Measurements from ENCODE around the gene PCDHGB6.
"Not testable (repeated sequence)": the region's sequence is repeated elsewhere in the genome, so short reads cannot be mapped to it uniquely, and the experiment has no call there.

Gene PCDHGB6

DNA sequence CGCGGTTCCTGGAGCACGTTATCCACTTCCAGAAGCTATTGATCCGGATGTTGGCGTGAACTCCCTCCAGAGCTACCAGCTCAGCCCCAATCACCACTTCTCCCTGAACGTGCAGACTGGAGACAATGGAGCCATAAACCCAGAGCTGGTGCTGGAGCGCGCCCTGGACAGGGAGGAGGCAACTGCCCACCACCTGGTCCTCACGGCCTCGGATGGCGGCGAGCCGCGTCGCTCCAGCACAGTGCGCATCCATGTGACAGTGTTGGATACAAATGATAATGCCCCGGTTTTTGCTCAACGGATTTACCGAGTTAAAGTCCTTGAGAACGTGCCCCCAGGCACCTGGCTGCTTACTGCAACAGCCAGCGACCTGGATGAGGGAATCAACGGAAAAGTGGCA lies 4.4 kb upstream of the PCDHGB6 start:
- Histone ChIP-seq H3K9me3 (ENCODE audit: control insufficient read depth, insufficient read depth, low read length) (no peaks in the 10 kb centered on the region; the same call in 1 of the 2 replicates), H3K36me3 (ENCODE audit: control insufficient read depth, insufficient read depth, low read length) (no peaks in the 10 kb centered on the region), H3K27ac (ENCODE audit: low read length) (no peak overlapping the region), H3K27me3 (ENCODE audit: control insufficient read depth, insufficient read depth, low read length) (no peaks in the 10 kb centered on the region), H3K4me1 (ENCODE audit: control insufficient read depth, insufficient read depth, low read length) (no peaks in the 10 kb centered on the region), H3K4me3 (ENCODE audit: low read length) (no peak overlapping the region)
- no CpG with 5 or more reads among the region's 22 CpGs for WGBS (ENCODE audit: insufficient coverage, insufficient read length)
- DNase-seq (ENCODE audit: low read depth, low spot score), result no peak

DNA sequence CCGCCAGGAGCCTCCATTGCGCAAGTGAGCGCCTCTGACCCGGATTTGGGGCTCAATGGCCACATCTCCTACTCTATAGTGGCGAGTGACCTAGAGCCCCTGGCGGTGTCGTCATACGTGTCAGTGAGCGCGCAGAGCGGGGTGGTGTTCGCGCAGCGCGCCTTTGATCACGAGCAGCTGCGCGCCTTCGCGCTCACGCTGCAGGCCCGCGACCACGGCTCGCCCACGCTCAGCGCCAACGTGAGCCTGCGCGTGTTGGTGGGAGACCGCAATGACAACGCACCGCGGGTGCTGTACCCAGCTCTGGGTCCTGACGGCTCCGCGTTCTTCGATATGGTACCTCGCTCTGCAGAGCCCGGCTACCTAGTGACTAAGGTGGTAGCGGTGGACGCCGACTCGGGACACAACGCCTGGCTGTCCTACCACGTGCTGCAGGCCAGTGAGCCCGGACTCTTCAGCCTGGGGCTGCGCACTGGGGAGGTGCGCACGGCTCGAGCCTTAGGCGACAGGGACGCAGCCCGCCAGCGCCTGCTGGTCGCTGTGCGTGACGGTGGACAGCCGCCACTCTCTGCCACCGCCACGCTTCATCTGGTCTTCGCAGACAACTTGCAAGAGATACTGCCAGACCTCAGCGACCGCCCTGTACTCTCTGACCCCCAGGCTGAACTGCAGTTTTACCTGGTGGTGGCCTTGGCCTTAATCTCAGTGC lies 1.9 kb downstream of the PCDHGB6 start:
- WGBS (ENCODE audit: insufficient coverage, insufficient read length), result no CpG with 5 or more reads among the region's 64 CpGs
- Histone ChIP-seq H3K27me3 (ENCODE audit: control insufficient read depth, insufficient read depth, low read length) (peaks cover 1% of the 10 kb centered on the region; the same call in 1 of the 2 replicates), H3K36me3 (ENCODE audit: control insufficient read depth, insufficient read depth, low read length) (peaks cover 3% of the 10 kb centered on the region; the same call in 1 of the 2 replicates), H3K4me3 (ENCODE audit: low read length) (no peak overlapping the region), H3K27ac (ENCODE audit: low read length) (no peak overlapping the region), H3K9me3 (ENCODE audit: control insufficient read depth, insufficient read depth, low read length) (no peaks in the 10 kb centered on the region), H3K4me1 (ENCODE audit: control insufficient read depth, insufficient read depth, low read length) (no peaks in the 10 kb centered on the region)
- DNase-seq (ENCODE audit: low read depth, low spot score), result no peak

DNA sequence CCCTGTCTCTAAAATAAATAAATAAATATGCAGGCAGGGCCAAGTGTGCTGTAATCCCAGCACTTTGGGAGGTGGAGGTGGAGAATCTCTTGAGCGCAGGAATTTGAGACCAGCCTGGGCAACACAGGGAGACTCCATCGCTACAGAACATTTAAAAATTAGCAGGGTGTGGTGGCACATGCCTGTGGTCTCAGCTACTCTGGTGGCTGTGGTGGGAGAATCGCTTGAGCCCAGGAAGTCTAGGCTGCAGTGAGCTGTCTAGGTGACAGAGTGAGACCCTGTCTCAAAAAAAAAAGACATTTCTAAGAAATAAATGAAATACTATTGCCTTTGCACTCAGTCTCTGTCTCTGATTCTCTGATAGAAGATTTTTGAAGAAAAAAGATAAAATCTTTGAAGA lies 3.8 kb downstream of the PCDHGB6 start:
- WGBS (ENCODE audit: insufficient coverage, insufficient read length), result no CpG with 5 or more reads among the region's 3 CpGs

DNA sequence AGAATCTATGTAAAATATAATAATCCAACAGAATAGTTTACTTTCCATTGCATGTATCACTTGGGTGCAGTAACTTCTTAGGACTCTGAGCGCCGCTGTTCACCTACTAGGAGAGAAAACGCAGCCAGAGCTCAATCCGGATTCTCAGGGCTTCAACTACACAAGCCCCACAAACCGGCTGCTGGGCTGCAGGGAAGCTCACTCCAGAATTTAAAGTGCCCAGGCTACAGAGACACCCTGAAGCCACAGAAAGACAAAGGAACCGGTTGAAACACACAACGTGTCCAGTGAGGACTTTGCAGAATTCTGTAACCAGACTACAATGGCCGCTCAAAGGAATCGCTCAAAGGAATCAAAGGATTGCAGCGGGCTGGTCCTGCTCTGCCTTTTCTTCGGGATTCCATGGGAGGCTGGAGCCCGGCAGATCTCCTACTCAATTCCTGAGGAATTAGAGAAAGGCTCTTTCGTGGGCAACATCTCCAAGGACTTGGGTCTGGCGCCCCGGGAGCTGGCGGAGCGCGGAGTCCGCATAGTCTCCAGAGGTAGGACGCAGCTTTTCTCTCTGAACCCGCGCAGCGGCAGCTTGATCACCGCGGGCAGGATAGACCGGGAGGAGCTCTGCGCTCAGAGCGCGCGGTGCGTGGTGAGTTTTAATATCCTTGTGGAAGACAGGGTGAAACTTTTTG lies 5.2 kb downstream of the PCDHGB6 start, which contains the start of gene PCDHGA10:
Gene PCDHGA10 (plus strand): TSS at position 134 of the 686 bp plus-strand sequence. CDS start 189 bp downstream, at position 323.
- H3K4me1 ChIP-seq (ENCODE audit: control insufficient read depth, insufficient read depth, low read length), result no peaks in the 10 kb centered on the region
- H3K4me3 ChIP-seq (ENCODE audit: low read length), result peak within 1 kb of the TSS; percentile 84
- H3K36me3 ChIP-seq (ENCODE audit: control insufficient read depth, insufficient read depth, low read length), result peaks cover 3% of the 10 kb centered on the region; the same call in 1 of the 2 replicates
- no peak within 1 kb of the TSS for H3K27ac ChIP-seq (ENCODE audit: low read length)
- H3K9me3 ChIP-seq (ENCODE audit: control insufficient read depth, insufficient read depth, low read length), result no peaks in the 10 kb centered on the region
- WGBS (ENCODE audit: insufficient coverage, insufficient read length), result no CpG with 5 or more reads among the region's 31 CpGs
- DNase-seq (ENCODE audit: low read depth, low spot score), result no peak
- H3K27me3 ChIP-seq (ENCODE audit: control insufficient read depth, insufficient read depth, low read length), result peaks cover 1% of the 10 kb centered on the region; the same call in 1 of the 2 replicates

More for the DNA sequence above, 3.8 kb downstream of the PCDHGB6 start:
- Histone ChIP-seq H3K4me3 (ENCODE audit: low read length) (no peak overlapping the region), H3K36me3 (ENCODE audit: control insufficient read depth, insufficient read depth, low read length) (peaks cover 3% of the 10 kb centered on the region; the same call in 1 of the 2 replicates), H3K4me1 (ENCODE audit: control insufficient read depth, insufficient read depth, low read length) (no peaks in the 10 kb centered on the region), H3K27ac (ENCODE audit: low read length) (no peak overlapping the region), H3K27me3 (ENCODE audit: control insufficient read depth, insufficient read depth, low read length) (peaks cover 1% of the 10 kb centered on the region; the same call in 1 of the 2 replicates), H3K9me3 (ENCODE audit: control insufficient read depth, insufficient read depth, low read length) (no peaks in the 10 kb centered on the region)
- DNase-seq (ENCODE audit: low read depth, low spot score), result no peak

DNA sequence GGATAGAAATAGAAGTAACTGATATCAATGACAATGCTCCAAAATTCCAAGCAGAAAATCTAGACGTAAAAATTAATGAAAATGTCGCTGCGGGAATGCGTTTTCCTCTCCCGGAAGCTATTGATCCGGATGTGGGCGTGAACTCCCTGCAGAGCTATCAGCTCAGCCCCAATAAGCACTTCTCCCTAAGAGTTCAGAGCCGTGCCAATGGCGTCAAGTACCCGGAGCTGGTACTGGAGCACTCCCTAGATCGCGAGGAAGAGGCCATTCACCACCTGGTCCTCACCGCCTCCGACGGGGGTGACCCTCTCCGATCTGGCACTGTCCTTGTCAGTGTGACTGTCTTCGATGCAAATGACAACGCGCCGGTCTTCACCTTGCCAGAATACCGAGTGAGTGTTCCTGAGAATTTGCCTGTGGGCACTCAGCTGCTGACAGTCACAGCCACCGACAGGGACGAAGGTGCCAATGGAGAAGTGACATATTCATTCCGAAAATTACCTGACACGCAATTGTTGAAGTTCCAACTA lies 5.8 kb downstream of the PCDHGB6 start:
- Histone ChIP-seq H3K36me3 (ENCODE audit: control insufficient read depth, insufficient read depth, low read length) (peaks cover 3% of the 10 kb centered on the region; the same call in 1 of the 2 replicates), H3K27me3 (ENCODE audit: control insufficient read depth, insufficient read depth, low read length) (peaks cover 1% of the 10 kb centered on the region; the same call in 1 of the 2 replicates), H3K27ac (ENCODE audit: low read length) (no peak overlapping the region), H3K4me3 (ENCODE audit: low read length) (peak overlapping the region; percentile 84), H3K9me3 (ENCODE audit: control insufficient read depth, insufficient read depth, low read length) (no peaks in the 10 kb centered on the region), H3K4me1 (ENCODE audit: control insufficient read depth, insufficient read depth, low read length) (no peaks in the 10 kb centered on the region)
- no CpG with 5 or more reads among the region's 25 CpGs for WGBS (ENCODE audit: insufficient coverage, insufficient read length)
- no peak for DNase-seq (ENCODE audit: low read depth, low spot score)

DNA sequence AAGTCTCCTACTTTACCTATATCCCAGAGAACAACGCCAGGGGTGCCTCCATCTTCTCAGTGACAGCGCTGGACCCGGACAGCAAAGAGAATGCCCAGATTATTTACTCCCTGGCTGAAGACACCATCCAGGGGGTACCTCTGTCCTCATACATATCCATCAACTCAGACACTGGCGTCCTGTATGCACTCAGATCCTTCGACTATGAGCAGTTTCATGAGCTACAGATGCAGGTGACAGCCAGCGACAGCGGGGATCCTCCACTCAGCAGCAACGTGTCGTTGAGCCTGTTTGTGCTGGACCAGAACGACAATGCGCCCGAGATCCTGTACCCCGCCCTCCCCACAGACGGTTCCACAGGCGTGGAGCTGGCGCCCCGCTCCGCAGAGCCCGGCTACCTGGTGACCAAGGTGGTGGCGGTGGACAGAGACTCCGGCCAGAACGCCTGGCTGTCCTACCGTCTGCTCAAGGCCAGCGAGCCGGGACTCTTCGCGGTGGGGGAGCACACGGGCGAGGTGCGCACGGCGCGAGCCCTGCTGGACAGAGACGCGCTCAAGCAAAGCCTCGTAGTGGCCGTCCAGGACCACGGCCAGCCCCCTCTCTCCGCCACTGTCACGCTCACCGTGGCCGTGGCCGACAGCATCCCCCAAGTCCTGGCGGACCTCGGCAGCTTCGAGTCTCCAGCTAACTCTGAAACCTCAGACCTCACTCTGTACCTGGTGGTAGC lies 6.9 kb downstream of the PCDHGB6 start:
- H3K27ac ChIP-seq (ENCODE audit: low read length); DNase-seq (ENCODE audit: low read depth, low spot score); H3K27me3 ChIP-seq (ENCODE audit: control insufficient read depth, insufficient read depth, low read length); H3K9me3 ChIP-seq (ENCODE audit: control insufficient read depth, insufficient read depth, low read length); H3K36me3 ChIP-seq (ENCODE audit: control insufficient read depth, insufficient read depth, low read length); H3K4me3 ChIP-seq (ENCODE audit: low read length); H3K4me1 ChIP-seq (ENCODE audit: control insufficient read depth, insufficient read depth, low read length): not testable (repeated sequence)
- no CpG with 5 or more reads among the region's 46 CpGs for WGBS (ENCODE audit: insufficient coverage, insufficient read length)

DNA sequence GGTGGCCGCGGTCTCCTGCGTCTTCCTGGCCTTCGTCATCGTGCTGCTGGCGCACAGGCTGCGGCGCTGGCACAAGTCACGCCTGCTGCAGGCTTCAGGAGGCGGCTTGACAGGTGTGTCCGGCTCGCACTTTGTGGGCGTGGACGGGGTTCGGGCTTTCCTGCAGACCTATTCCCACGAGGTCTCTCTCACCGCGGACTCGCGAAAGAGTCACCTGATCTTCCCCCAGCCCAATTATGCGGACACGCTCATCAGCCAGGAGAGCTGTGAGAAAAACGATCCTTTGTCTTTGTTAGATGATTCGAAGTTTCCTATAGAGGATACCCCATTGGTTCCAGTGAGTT lies 7.4 kb downstream of the PCDHGB6 start:
- not testable (repeated sequence) for H3K27ac ChIP-seq (ENCODE audit: low read length); H3K4me1 ChIP-seq (ENCODE audit: control insufficient read depth, insufficient read depth, low read length); H3K27me3 ChIP-seq (ENCODE audit: control insufficient read depth, insufficient read depth, low read length); DNase-seq (ENCODE audit: low read depth, low spot score); H3K9me3 ChIP-seq (ENCODE audit: control insufficient read depth, insufficient read depth, low read length); H3K4me3 ChIP-seq (ENCODE audit: low read length); H3K36me3 ChIP-seq (ENCODE audit: control insufficient read depth, insufficient read depth, low read length)
- no CpG with 5 or more reads among the region's 24 CpGs for WGBS (ENCODE audit: insufficient coverage, insufficient read length)

DNA sequence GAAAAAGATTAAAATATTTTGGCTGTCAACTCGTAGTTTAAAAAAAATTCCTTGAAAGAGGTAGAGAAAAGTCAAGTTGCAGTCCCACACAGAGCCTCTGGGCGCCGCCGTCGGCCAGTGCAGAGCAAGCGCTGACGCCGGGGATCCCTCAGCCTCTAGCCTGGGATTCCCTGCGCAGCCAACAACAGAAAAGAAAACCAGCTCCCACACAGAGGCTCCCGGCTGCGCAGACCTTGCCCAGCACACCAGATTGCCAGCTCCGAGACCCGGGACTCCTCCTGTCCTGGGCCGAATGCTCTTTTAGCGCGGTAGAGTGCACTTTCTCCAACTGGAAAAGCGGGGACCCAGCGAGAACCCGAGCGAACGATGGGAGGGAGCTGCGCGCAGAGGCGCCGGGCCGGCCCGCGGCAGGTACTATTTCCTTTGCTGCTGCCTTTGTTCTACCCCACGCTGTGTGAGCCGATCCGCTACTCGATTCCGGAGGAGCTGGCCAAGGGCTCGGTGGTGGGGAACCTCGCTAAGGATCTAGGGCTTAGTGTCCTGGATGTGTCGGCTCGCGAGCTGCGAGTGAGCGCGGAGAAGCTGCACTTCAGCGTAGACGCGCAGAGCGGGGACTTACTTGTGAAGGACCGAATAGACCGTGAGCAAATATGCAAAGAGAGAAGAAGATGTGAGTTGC lies 9.8 kb downstream of the PCDHGB6 start, which contains the start of gene PCDHGB7:
Gene PCDHGB7 (plus strand): TSS at position 184 of the 679 bp plus-strand sequence. CDS start 183 bp downstream, at position 367.
- DNase-seq (ENCODE audit: low read depth, low spot score); H3K4me1 ChIP-seq (ENCODE audit: control insufficient read depth, insufficient read depth, low read length); H3K27me3 ChIP-seq (ENCODE audit: control insufficient read depth, insufficient read depth, low read length); H3K9me3 ChIP-seq (ENCODE audit: control insufficient read depth, insufficient read depth, low read length); H3K36me3 ChIP-seq (ENCODE audit: control insufficient read depth, insufficient read depth, low read length); H3K27ac ChIP-seq (ENCODE audit: low read length): not testable (repeated sequence)
- no CpG with 5 or more reads among the region's 47 CpGs for WGBS (ENCODE audit: insufficient coverage, insufficient read length)
- H3K4me3 ChIP-seq (ENCODE audit: low read length), result peak within 1 kb of the TSS; percentile 71; the same call in 1 of the 2 replicates

DNA sequence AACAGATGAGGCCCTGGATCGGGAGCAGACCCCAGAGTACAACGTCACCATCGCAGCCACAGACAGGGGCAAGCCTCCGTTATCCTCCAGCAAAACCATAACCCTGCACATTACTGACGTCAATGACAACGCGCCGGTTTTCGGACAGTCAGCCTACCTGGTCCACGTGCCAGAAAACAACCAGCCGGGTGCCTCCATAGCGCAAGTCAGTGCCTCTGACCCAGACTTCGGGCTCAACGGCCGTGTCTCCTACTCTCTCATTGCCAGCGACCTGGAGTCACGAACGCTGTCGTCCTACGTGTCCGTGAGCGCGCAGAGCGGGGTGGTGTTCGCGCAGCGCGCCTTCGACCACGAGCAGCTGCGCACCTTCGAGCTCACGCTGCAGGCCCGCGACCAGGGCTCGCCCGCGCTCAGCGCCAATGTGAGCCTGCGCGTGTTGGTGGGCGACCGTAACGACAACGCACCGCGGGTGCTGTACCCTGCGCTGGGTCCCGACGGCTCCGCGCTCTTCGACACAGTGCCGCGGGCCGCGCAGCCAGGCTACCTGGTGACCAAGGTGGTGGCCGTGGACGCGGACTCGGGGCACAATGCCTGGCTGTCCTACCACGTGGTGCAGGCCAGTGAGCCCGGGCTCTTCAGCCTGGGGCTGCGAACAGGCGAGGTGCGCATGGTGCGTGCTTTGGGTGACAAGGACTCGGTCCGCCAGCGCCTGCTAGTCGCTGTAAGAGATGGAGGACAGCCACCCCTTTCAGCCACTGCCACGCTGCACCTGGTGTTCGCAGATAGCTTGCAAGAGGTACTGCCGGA lies 11.5 kb downstream of the PCDHGB6 start:
- H3K4me1 ChIP-seq (ENCODE audit: control insufficient read depth, insufficient read depth, low read length), result no peaks in the 10 kb centered on the region
- WGBS (ENCODE audit: insufficient coverage, insufficient read length), result no CpG with 5 or more reads among the region's 74 CpGs
- H3K36me3 ChIP-seq (ENCODE audit: control insufficient read depth, insufficient read depth, low read length), result no peaks in the 10 kb centered on the region
- H3K27me3 ChIP-seq (ENCODE audit: control insufficient read depth, insufficient read depth, low read length), result no peaks in the 10 kb centered on the region
- H3K27ac ChIP-seq (ENCODE audit: low read length), result no peak overlapping the region
- DNase-seq (ENCODE audit: low read depth, low spot score), result no peak
- no peaks in the 10 kb centered on the region for H3K9me3 ChIP-seq (ENCODE audit: control insufficient read depth, insufficient read depth, low read length)
- H3K4me3 ChIP-seq (ENCODE audit: low read length), result no peak overlapping the region
